Bronchial epithelial cell (primary cell): ENCODE data around the gene CYTIP. TPM values are rescaled to one million over a fixed set of nuclear protein-coding genes. Genes with fewer than 3 reads are reported as not detected.

Experiments
- DNase-seq: peaks from one replicate; pipeline ENCODE4 v3.0.0-alpha.2; 2010; ENCODE audit warnings: low read depth
- FAIRE-seq: peaks from 2 replicates; lab custom pipeline; 2011; peaks lifted over from hg19 to GRCh38; lab: Jason Lieb, UNC
- H3K27me3 ChIP-seq: 2 replicates; pipeline ENCODE4 v1.5.1; 2011; ENCODE audit warnings: low read length; ENCODE audit not compliant: control insufficient read depth, insufficient read depth
- H3K36me3 ChIP-seq: 2 replicates; pipeline ENCODE4 v1.5.1; 2011; ENCODE audit warnings: low read length; ENCODE audit not compliant: control insufficient read depth, insufficient read depth
- H3K4me3 ChIP-seq: 2 replicates; pipeline ENCODE4 v1.5.1; 2011; ENCODE audit warnings: mild to moderate bottlenecking, low read depth, low read length, control low read depth
- total RNA-seq: library from RNA; depleted of rRNA; stranded (reverse); fragments of >200 nt; gene quantifications from 2 replicates; pipeline ENCODE4 v1.2.1, GENCODE V29; 2014
- TF ChIP-seq, protein P1 (sequence below): IDR thresholded peaks from 2 replicates; pipeline ENCODE4 v1.5.1; 2011; ENCODE audit warnings: mild to moderate bottlenecking, moderate library complexity, low read length, control low read depth, inconsistent platforms; ENCODE audit not compliant: insufficient read depth, severe bottlenecking

The CYTIP gene
- total RNA-seq, 1 donor from 2014 or later, result not detected

DNA sequence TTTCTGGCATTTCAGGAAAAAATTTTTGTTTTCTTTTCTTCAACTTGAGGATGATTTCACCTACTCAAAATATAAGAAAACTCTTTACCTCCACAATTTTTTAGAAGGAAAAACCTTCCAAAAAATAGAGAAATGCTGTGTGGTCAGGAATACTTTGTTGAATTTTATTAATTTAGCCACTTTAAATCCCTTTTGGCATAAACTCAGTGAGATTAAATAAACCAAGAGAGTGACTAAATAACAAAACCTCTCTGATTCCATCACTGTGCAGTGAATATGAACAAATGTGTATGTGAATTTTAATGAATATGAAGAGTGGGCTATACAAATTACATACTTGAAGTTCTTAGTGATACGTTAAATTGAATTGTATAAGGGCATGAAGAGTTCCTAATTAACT lies 25.8 kb upstream of the CYTIP start:
- no peaks in the 10 kb centered on the region for H3K27me3 ChIP-seq
- H3K4me3 ChIP-seq, result no peak overlapping the region
- DNase-seq (no peak), FAIRE-seq (no peak)
- no peaks in the 10 kb centered on the region for H3K36me3 ChIP-seq
- TF ChIP-seq, protein P1, sequence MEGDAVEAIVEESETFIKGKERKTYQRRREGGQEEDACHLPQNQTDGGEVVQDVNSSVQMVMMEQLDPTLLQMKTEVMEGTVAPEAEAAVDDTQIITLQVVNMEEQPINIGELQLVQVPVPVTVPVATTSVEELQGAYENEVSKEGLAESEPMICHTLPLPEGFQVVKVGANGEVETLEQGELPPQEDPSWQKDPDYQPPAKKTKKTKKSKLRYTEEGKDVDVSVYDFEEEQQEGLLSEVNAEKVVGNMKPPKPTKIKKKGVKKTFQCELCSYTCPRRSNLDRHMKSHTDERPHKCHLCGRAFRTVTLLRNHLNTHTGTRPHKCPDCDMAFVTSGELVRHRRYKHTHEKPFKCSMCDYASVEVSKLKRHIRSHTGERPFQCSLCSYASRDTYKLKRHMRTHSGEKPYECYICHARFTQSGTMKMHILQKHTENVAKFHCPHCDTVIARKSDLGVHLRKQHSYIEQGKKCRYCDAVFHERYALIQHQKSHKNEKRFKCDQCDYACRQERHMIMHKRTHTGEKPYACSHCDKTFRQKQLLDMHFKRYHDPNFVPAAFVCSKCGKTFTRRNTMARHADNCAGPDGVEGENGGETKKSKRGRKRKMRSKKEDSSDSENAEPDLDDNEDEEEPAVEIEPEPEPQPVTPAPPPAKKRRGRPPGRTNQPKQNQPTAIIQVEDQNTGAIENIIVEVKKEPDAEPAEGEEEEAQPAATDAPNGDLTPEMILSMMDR, result no peak

DNA sequence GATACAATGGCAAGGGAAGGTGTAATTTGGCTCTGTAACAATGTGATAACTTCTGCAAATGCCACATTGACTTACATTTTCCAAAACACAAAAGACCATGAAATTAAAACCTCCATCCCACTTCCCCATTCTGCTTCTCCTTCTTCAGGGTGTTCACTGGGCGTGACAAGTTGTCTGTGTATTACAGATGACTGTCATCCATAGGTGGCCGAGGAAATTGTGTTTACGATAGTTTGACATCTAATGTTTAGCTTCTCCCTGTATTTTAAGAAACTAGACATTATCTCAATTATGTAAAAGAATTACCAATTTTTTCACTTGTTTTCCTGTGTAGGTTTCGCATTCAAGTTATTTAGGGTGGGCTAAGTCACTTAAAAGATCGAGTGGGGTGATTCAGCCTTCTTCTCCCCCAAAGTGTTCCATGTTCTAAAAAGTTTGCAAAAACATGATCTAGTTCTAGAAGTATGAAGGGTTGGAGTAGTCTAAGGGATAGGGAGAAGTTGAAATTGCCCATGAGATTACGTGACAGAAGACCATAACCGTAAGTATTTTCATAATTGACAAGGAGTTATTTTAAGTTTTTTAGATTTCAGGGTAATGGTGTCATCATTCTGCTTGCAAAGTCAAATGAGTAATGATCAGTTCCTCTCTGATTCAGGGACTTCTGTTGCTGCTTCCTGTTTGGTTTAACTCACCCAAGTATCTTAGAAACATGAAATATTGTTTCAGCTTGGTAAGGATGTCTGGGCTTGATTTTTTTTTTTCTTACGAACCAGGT lies 25.2 kb upstream of the CYTIP start:
- Histone ChIP-seq H3K36me3 (no peaks in the 10 kb centered on the region), H3K27me3 (no peaks in the 10 kb centered on the region), H3K4me3 (no peak overlapping the region)
- TF ChIP-seq, protein P1, result no peak
- DNase-seq, result peak; percentile 89
- no peak for FAIRE-seq

DNA sequence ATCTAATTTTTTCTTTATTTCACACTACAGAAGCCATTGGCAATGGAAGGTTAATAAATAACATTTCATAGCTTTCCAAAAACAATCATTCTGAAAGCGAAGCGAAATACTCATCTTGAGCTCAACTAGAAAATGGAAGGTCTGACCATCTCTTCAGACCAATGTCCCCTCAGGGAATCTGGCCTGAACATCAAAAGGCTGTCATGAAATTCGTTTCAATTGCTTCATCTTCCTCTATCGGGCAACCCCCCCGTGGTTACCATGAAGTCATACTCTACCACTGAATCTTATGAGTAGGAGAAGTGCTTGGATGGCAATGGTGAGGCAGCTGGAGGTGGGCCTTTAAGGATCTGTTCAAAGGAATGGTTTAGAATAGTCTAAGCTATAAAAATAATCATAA lies 22.9 kb upstream of the CYTIP start:
- no peak for FAIRE-seq
- H3K27me3 ChIP-seq, result no peaks in the 10 kb centered on the region
- H3K4me3 ChIP-seq, result no peak overlapping the region
- no peaks in the 10 kb centered on the region for H3K36me3 ChIP-seq
- TF ChIP-seq, protein P1, result no peak
- no peak for DNase-seq

DNA sequence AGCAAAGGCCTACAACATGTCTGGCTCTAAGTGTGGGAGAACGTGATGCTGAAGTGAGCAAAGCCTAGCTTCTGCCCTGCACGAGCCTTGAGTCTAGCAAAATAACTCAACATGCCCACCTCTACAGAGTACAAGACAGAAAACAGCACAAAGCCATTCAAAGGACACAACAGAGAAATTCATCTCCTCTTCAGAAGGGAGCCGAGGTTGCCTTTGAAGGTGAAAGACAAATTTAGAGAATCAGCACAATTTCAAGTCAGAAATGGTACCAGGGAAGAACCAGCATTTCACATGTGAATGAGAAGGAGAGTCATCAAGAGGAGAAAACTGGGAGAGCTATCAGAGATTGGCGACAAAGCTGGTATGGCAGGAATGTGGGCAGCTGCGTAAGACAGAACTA lies 21.7 kb upstream of the CYTIP start:
- Histone ChIP-seq H3K4me3 (no peak overlapping the region), H3K27me3 (no peaks in the 10 kb centered on the region), H3K36me3 (no peaks in the 10 kb centered on the region)
- DNase-seq (no peak), FAIRE-seq (no peak)
- TF ChIP-seq, protein P1, result no peak

DNA sequence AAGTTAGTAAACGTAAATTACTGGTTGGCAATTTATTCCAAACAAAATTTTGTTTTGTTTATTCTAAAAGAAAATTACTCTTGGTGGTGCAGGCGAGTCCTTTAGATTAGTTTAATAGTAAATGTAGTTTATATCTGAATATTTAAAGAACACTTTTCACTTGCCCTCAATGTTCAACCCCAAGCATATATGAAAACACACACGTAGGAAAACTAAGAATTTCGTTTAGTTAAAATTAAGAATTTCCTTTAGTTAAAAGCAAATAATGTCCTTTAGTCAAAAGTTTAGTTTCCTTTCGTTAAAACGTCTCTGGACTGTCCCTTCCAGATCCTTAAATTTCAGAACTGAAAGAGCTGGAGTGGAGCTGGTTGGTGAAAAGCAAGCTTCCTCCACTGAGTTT lies 19.1 kb upstream of the CYTIP start:
- no peak for DNase-seq
- H3K4me3 ChIP-seq, result no peak overlapping the region
- H3K36me3 ChIP-seq, result no peaks in the 10 kb centered on the region
- no peak for FAIRE-seq
- no peaks in the 10 kb centered on the region for H3K27me3 ChIP-seq
- TF ChIP-seq, protein P1, result no peak

DNA sequence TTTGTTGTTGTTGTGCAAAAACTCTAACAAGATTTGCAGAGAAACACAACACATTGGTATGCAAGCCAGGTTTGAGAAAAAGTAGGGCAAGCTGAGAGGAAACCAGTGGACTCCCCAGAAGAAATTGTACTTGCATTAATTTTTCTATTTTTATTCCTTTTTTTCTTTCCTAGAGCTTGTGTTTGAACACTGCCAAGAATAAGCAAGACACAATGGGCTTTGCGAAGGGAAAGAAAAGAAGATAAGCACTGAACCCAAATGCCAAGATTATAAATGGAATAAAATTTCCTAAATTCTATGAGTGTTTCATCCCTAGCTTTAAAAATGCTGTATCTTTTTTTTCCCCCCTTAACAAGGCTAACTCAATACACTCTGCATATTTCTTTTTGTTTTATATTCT lies 17.0 kb upstream of the CYTIP start:
- FAIRE-seq (no peak), DNase-seq (no peak)
- Histone ChIP-seq H3K27me3 (no peaks in the 10 kb centered on the region), H3K4me3 (no peak overlapping the region), H3K36me3 (no peaks in the 10 kb centered on the region)
- TF ChIP-seq, protein P1, result no peak
